ENCODE results near the gene NATD1.
A peak's percentile ranks its signal among the peaks of the same experiment; 100 is the strongest.
"Not testable (repeated sequence)": the region's sequence is repeated elsewhere in the genome, so short reads cannot be mapped to it uniquely, and the experiment has no call there.

The NATD1 gene

DNA sequence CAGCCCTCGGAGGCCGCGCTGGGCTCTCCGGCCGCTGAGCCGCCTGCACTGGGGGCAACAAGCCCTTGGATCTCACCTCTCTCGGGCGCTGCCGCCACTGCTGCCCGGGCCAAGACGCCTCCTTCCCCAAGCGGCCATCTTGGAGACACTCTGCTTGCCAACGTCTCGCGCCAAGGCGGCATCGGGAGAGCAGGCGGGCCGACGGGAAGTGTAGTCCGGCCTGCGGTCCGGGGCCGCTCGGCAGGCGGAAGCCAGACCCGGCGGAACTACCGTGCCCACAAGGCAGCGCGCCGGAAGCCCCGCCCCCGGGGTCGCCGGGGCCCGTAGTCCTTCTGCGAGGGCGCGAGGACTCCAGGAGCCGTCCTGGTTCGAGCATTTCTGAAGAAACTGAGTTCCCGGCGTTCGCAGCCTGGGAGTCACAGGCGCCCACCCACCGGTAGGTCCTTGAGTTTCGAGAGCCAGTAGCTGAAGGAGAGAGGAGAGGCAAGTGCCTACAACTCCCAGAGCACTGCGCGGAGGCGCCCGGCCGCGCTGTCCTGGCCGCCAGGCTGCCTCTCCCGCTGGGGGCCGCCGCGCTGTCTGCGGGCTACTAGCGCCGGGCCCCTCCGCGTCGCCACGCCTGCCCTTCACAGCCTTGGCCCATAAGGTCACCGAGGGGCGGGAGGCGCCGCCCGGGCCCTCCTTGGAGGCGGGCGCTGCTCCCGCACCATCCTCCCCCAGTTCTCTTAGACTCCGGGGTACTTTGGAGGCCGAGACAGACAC, 39.0 kb downstream of the NATD1 start, which contains the start of gene TMEM11:
Gene TMEM11, minus strand, starts transcription at position 147 of the 762 bp plus-strand sequence. Its CDS starts 9 bp downstream, at position 138.
- peak; percentile 91 for DNase-seq

DNA sequence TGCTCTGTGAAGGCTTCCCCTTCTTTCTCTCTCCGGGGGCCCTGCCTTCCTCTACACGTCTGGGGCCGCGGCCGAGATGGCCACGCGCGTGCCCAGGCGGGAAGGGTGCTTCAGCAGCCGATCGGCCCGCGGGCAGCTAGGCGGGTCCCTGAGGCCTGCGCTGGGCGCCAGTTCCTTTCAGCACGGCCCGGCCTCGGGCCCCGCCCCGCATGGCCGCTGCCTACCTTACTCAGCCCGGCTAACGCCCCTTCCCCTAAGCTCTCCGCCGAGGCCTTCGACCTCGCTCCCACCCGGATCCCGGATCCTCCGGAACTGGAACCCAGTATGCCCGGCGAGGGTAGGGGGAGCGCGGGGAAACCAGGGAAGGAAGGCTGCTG, 39.6 kb downstream of the NATD1 start:
- DNase-seq: no peak

DNA sequence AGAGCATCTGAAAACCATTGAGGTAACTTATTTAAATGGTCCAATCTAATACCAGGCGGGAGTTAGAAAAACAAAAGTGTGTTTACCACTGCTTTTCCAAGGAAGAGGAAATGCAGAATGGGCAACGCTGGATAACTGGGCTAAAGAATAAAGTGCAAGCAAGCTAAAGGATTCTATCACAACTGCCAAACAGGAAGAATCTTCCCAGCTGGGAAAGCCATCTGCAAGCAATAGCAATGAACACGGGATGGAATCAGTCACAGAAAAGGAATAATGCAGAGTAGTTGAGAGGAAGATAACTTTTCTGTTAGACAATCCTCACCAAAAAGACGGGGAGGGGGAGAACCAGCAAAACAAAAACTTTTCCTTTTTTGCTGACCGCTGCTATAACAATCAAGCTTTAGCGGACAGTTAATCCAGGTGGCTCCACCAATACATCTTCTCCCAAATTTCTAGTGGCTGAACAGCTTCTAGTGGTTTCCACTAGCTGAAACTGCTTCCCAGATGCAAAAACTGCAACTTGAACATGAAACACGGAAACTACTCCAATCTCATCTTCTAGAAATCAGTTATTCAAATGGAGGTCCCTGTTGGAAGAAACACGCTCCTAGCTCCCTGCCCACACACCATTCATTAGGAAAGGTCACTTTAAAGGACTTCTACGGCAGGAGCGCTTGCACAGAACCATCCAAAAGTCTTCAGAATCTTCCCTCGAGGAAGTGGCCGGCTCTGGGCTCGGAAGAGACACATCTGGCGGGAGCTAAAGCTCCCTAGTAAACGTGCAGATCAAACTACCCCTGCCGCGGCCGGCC, 40.2 kb downstream of the NATD1 start:
- DNase-seq: no peak

DNA sequence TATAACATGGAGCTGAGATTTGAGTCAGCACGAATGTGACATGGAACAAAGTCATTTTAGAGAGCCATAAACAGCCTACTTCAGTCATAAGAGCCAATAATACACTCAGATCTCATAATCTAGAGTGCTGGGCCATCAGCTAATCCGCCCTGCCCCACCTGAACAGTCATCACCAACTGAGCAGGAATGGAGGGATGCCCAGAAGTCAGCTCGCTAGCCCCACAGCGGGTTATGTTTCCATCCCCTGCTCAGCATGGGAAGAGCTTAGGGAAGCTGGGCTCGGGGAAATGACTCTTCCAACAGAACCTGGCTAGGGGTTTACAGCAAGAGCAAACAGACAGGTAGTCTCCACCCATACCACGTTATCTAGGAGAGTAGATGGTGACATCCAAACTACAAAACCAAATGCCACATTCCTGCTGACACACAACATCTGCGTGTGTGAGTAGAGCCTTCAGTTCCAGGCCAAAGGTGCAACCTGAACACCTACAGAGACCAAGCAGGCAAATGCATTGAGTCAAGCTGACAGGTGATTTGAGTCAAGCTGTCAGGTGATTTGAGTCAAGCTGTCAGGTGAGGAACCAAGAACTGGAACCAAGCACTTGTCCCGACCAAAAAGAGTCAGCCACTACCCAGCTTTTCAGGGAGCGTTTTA, 41.3 kb downstream of the NATD1 start:
- no peak for DNase-seq

DNA sequence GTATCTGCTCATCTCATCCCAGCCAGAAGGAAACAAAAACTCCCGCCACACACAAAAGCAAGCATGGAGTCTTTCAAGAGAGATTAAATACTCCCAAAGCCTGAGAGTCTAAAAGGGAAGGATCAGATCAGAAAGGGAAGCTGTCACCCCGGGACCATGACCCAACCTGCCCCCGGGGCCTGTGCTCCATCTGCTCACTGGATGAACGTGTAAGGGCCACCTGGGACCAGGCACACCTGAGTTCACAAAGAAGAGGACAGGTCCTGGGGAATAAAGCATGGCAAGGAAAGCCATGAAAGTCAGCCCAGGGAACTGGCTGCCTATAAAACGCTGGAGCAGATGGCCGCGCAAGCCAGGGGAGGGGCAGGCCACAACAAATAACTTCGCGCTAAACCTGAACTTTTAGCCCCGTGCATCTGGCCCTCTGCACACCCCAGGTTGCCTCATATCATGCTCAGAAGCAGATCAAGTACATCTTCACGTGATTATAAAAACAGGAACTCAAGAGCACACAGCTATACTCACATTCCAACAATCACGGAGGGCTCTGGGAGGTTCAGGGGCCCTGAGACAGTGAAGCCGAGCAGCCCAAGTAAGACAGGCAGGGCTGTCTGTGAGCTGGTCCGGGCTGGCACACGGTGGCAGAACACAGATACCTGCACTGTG, 42.7 kb downstream of the NATD1 start:
- no peak for DNase-seq

DNA sequence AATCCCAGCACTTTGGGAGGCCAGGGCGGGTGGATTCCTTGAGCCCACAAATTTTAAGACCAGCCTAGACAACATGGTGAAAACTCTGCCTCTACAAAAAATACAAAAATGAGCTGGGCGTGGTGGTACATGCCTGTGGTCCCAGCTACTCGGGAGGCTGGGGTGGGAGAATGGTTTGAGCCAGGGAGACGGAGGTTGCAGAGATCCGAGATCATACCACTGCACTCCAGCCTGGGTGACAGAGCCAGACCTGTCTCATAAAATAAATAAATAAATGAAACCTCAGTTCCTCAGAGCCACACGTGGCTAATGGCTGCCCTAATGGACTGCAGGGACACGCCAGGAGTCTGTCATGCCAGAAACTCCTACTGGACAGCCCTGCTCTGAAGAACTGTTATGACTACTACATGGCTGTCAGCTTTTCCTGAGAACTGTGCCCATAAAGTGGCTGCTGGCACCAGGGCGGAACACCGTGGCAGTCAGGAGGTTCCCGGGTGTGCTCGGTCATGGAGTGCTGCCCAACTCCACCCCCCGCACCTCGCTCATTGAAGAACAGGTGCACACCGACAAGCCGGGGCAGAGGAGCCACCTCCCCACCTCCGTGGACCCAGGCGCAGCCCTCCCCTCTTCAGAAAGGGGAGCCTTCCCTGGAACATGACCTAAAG, 43.6 kb downstream of the NATD1 start:
- DNase-seq: no peak

DNA sequence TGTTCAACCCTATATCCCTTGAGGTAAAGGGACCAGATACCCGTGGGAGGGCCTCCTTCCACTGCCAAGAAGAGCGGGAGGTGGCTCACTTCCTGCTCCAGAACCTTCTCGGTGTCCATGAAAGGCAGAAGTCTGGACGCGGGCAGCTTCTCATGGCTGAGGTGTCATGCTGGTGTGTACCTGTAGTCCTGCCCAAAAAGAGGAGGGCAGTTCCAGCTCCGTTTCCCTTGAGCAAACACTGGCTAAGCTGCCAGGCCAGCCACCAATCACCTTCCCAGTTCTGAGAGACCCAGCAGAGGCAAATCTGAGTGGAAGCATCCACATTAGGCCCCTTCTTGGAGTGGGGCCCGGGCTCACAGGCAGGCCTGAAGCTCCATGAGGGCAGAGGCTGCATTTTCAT, 44.9 kb downstream of the NATD1 start:
- no peak for DNase-seq

DNA sequence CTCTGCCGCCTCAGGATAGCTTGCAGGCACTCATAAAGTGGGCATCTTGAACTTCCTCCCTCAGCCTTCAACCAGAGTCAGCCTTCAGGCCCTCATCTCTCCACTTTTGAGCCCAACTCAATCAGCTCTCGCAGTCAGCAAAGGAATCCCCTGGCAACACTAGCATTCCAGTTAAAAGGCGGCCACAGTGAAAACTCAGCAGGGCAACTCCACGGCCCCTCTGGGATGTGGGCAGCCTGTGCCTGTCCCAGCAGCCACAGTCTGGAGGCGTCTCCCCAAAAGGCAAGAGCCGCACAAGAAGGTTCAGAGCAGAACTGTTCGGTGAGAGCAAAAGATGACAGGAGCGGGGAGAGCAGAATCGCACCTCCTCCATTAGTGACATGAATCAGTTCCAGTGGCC, 48.3 kb downstream of the NATD1 start:
- DNase-seq: no peak

DNA sequence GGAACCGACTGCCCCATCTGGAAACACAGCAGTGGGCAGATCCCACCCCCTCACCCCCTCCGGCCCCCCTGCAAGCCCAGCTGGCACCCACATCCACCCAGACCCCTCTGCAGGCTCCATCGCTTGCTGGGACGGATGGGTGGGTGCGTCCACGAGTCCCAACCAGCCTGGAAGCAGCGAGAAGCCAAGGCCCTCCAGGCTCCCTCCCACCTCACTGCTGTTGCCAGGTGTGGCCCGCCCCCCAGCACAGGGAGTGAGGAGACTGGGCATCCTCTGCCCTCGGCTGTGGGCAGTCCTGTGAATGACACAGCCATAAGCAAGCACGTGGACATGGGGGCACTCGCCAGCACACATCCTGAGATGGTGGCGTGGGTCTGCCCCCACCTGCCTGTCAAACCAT, 50.7 kb downstream of the NATD1 start:
- DNase-seq: no peak

DNA sequence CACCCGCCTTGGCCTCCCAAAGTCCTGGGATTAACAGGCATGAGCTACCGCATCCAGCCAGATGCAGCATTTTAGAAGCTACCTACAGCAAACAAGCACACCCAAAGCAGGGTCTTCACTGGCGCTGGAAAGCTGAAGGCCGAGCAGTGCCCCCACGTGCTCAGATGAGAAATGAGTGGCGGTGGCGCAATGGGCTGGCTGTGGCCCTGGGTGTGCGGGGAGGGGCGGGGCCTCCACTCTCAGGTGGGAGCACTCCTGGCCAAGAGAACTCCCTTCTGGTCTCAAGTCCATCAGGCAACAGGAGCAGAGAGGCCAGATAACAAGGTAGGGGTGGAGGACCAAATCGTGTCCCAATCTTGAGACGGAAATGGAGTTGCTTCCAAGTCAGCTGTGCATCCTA, 51.3 kb downstream of the NATD1 start:
- no peak for DNase-seq

DNA sequence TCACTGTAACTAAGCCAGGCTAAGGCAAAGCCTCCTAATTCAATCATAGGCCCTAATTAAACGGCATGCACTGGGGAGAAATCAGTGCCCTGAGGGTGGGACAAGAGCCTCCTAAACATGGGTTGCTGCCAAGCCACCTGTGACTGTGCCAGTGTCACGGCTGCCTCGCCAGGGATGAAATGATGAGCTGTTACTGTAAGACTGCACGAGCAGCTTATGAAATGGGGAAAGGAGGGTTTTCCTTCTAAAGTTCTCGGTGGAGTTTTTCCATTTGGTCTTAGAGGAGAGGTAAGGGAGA, 52.0 kb downstream of the NATD1 start:
- no peak for DNase-seq

DNA sequence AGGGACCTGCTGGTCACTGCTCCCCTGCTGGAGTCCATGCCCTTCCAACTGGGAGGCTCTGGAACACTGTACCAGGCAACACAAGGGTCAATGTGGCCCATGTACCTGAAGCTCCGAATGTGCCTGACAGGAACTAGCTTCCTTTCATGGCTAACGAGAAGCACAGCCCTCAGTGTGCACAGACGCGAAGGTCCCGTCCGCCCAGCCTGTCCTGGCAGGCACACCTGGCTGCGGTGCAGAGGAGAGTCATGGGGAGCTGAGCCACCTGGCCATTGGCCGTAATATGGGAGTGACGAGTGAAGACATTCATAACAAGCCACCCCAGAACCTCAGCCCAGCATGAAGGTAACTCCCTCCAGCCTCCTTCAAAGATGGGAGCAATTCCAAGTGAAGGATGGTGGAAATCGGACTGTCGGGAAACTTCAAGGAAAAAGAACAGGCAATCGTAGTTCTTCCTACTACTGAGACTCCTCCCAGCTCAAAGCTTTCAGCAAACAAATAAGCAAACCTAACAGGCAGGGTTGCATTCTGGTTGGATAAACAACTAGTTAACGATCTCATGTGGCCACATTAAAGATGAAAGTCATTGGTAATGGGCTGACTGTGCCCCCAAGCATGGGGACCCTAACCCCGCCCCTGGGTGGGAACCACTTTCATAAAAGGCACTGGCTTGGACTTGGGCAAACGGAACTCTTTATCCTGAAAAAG, 52.5 kb downstream of the NATD1 start:
- no peak for DNase-seq

DNA sequence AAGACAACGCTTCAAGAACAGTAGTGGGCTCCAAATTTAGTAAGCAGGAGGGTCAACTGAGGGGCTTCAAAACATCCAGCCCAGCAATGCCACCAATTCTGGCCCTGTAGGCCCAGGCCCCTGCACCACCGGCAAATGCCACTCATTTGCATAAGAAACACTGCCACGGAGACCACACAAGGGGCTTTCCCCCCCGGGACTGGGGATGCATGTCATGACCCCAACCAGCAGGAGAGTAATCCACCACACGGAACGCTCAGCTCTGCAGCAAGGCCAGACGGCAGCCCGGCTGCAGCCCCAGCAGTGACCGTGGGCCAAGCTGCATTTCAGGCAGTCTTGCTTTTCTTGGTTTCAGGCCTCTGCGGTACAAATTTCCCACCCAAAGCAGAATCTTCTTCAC, 53.4 kb downstream of the NATD1 start:
- no peak for DNase-seq

DNA sequence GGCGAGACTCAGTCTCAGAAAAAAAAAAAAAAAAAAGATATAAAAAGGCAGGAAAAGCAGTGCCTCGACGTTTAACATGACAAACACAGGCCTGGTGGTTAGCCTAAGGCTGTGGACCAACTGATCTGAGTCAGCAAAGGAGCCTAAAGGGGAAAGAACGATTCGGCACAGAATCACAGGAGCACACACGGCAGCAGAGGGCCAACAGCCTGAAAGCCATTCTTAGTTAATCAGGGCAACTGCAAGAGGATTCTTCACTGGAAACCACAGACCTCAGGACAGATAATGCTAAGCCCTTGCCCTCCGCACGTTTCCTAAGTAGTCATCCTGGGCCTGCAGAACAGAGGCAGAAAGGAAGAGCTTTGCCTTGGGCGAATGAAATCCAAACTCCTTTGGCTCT, 53.9 kb downstream of the NATD1 start:
- no peak for DNase-seq

DNA sequence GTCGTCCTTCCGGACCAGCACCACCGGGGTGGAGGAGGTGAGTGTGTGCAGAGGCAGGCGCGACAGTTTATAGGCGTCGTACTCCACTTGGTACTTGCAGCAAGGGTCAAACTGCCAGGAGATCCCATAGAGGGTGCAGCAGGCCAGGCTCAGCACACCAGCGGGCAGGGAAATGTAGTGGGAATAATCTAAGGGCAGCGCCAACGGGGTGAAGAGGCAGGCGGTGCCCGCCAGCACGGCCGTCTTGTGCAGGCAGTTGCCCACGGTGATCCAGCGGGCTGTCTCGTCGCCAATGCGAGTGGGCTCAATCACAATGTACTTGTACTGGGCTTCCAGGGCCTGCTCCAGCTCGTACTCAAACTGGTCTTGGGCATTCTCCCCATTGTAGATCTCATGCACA, 54.8 kb downstream of the NATD1 start:
- DNase-seq: no peak

DNA sequence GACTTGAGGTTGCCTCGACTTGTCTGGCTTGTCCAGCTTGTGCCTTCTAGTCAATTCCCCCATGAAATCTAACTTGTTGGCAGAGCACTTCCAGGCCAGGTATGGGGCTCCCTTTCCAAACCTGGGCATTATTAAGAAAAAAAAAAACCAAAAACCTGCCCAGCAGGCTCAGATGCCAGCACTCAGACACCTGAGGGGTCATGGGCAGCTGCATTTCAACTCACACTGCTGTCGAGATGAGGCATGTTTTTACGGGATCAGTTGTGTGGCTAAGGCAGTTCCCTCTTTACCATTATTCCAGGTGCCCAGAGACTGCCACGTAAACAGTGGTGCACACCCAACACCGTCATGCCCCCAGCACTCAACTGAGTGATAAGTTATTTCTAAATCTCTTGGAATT, 57.1 kb downstream of the NATD1 start:
- DNase-seq: no peak

DNA sequence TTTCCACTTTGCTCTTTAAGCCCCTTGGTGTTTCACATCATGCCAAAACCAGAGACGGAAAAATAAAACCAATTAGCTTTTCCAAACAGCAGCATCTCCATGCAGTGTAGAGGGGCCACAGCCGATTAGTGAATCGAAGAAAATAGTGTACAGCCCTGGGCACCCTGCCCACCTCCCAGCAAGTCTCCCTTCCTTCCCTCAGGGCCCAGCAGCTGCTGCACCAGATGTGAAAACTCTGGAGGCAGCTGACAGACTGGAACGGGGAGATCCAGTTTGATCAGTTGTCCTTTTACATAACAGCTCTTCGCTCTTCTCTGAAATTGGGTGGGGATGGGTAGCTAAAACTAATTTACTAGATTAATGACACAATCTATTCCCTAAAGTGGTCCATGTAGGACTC, 58.5 kb downstream of the NATD1 start:
- no peak for DNase-seq

DNA sequence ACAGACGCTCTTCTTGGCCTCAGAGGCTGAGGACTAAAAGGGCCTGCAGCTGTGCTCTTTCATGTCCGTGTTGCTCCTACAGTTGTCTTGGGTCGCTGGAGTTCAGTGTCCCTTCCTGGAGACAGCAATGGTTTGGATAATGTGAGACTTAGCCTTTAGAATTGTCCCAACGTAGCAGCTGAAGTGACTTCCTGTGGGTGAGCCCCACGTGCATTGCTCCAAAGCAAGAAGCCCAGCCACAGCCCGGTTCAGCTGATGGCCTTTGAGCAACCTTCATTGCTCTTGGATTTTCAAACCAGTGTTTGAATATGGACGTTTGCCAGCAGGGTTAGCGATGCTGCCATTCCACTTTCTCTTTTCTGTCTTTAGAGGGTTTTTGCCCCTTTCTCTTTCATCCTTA, 59.0 kb downstream of the NATD1 start:
- no peak for DNase-seq

DNA sequence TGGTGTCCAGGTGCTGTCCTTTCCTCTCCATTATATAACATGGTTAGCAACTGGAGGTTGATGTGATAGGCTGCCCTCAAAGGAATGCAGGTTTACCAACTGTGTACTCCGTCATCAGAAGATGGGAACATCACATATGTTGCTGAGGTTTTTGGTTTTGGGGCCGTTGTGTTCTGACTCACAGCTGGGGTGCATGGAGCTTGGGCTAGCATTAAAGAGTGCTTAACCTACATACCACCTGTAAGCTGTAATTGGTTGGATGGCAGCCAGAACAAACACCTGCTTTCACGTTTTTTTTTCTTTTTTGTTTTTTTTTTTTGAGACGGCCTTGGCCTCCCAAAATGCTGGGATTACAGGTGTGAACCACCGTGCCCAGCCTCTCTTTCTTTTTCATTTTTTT, 60.2 kb downstream of the NATD1 start:
- DNase-seq: no peak

DNA sequence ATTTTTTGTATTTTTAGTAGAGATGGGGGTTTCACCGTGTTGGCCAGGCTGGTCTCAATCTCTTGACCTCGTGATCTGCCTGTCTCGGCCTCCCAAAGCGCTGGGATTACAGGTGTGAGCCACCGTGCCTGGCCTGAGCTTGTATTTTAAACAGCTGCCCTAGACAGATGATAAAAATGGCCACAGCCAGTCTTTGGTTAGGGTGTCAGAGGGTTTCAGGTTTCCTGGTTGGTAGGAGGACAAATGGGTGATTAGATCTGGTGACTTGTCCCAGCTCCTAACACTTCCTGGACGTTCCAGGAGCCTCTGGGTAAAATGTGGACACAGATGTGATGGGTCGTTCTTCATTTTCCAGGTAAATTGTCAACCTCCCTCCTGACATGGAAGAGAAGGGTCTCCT, 60.8 kb downstream of the NATD1 start:
- not testable (repeated sequence) for DNase-seq

DNA sequence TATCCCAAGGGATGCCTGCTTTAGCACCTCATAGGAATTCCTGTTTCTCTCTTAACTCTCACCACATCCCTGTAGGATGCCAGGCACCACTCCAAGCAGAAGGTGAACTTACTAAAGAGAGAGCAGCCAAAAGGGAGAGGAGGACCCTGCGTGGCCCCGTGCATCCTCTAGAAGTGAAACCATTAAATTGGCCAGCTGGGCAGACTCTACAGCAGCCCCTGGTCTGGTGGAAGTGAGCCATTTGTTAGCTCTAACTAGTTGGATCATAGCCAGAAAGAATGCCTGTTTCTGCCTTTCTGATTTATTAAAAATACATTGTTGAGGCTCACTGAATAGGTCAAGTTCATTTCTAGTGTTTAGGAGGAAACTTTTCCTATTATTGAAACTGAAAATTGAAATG, 61.5 kb downstream of the NATD1 start:
- no peak for DNase-seq

DNA sequence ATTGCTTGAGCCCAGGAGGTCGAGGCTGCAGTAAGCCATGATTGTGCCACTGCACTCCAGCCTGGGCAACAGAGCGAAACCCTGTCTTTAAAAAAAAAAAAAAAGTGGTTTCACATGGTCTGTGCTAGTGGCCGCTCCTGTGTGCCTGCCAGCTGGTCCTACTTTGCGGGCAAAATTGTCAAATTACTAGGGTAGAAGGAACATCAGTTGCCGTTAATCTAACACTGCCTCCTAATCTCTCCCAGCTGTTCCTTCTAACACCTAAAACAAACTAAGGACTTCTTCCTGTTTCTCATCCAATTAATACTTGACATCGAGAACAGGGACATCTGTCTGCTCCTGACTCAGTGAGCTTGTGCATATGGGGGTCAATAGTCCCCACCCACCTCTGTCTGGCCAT, 63.1 kb downstream of the NATD1 start:
- no peak for DNase-seq

Data from activated gamma-delta T cell (primary cell).